HCT116 (cell line): ENCODE measurements around the gene ADGRA1. TPM values are rescaled to one million over a fixed set of nuclear protein-coding genes. Genes with fewer than 3 reads are reported as not detected.

Experiments
- ATAC-seq: fragments of 200-7000 bp; cut with Tn5 transposase; 2 replicates; pipeline ENCODE4 v1.9.1; 2020; ENCODE audit warnings: mild to moderate bottlenecking, moderate library complexity
- BruUV-seq: library from RNA; stranded (reverse); fragments of 400-500 nt; replicated peaks from 2 replicates; lab custom pipeline; 2021; lab: Mats Ljungman, UMichigan
- CTCF ChIA-PET: fragments of 300-600 bp; sonication (Branson Sonifier 250); formaldehyde crosslinking; loops from one replicate; lab custom pipeline; 2021; ENCODE audit warnings: antibody characterized with exemption; lab: Charles Lee
- POLR2A ChIA-PET: fragments of 300-600, 350-600 bp; sonication (Branson Sonifier 250); formaldehyde crosslinking; loops from one replicate; lab custom pipeline; 2021; ENCODE audit warnings: antibody characterized with exemption; lab: Charles Lee
- RAD21 ChIA-PET, 2 experiments: fragments of 300-600 bp; sonication (Branson Sonifier 250); formaldehyde crosslinking; loops; one replicate each; lab custom pipeline; 2023; ENCODE audit warnings: low total read pairs in 2 of 2; ENCODE audit not compliant: uncharacterized antibody in 2 of 2, unreplicated experiment in 2 of 2, low non-redundant PET in 1 of 2; lab: Charles Lee
- DNase-seq: peaks from one replicate; pipeline ENCODE4 v3.0.0-alpha.2; 2010; ENCODE audit warnings: low read depth, low spot score
- H2AFZ ChIP-seq: fragments of 200-600 bp; shearing (Covaris generic), sonication (generic); 2 replicates; pipeline ENCODE4 v1.6.1; 2017; ENCODE audit warnings: low read depth, mixed run types, mixed read lengths, antibody characterized with exemption, low read length; ENCODE audit not compliant: poor library complexity, severe bottlenecking
- H3K27ac ChIP-seq: 2 replicates; pipeline ENCODE4 v1.5.1; 2012; ENCODE audit warnings: low read depth, low read length
- H3K27me3 ChIP-seq: fragments of 200-600 bp; sonication (generic); 2 replicates; pipeline ENCODE4 v1.6.1; 2016; ENCODE audit warnings: mixed run types, low read length, mixed read lengths; ENCODE audit not compliant: insufficient read depth
- H3K36me3 ChIP-seq, 2 experiments: fragments of 200-500 bp in 1 of 2; fragments of 200-600 bp in 1 of 2; sonication (Bioruptor generic) in 1 of 2; sonication (generic) in 1 of 2; 2 replicates each; pipeline versions ENCODE4 v1.5.1 to v1.6.1; 2014 to 2016; ENCODE audit warnings: low read length in 2 of 2, inconsistent platforms in 1 of 2, mixed read lengths in 1 of 2, mixed run types in 1 of 2; ENCODE audit not compliant: insufficient read depth in 2 of 2, control insufficient read depth in 1 of 2
- H3K4me1 ChIP-seq, 2 experiments: fragments of 200-600 bp in 1 of 2; sonication (generic) in 1 of 2; 2 replicates each; pipeline versions ENCODE4 v1.5.1 to v1.6.1; 2012 to 2017; ENCODE audit warnings: low read length in 2 of 2, inconsistent platforms in 1 of 2, mild to moderate bottlenecking in 1 of 2, mixed read lengths in 1 of 2, mixed run types in 1 of 2, moderate library complexity in 1 of 2; ENCODE audit not compliant: insufficient read depth in 2 of 2, control insufficient read depth in 1 of 2
- H3K4me2 ChIP-seq: fragments of 200-600 bp; sonication (generic); 2 replicates; pipeline ENCODE4 v1.6.1; 2017; ENCODE audit warnings: mixed run types, low read length, mixed read lengths
- H3K4me3 ChIP-seq, 2 experiments: fragments of 200-600 bp in 1 of 2; sonication (generic) in 1 of 2; replicated peaks in 1 of 2; 2 replicates each; pipeline ENCODE4 v1.5.1; 2011 to 2016; ENCODE audit warnings: low read length in 2 of 2, control low read depth in 1 of 2, low read depth in 1 of 2, mild to moderate bottlenecking in 1 of 2, mixed read lengths in 1 of 2, mixed run types in 1 of 2
- H3K79me2 ChIP-seq: fragments of 200-600 bp; sonication (generic); 2 replicates; pipeline ENCODE4 v1.6.1; 2017; ENCODE audit warnings: mild to moderate bottlenecking, mixed run types, low read length, moderate library complexity, mixed read lengths; ENCODE audit not compliant: insufficient read depth
- H3K9ac ChIP-seq: fragments of 200-600 bp; sonication (generic); 2 replicates; pipeline ENCODE4 v1.6.1; 2016; ENCODE audit warnings: low read length, mixed read lengths
- H3K9me2 ChIP-seq: fragments of 200-600 bp; sonication (generic), shearing (Covaris generic); 2 replicates; pipeline ENCODE4 v1.6.1; 2017; ENCODE audit warnings: mixed run types, mild to moderate bottlenecking, moderate library complexity; ENCODE audit not compliant: insufficient read depth
- H3K9me3 ChIP-seq, 2 experiments: fragments of 200-500 bp in 1 of 2; fragments of 200-600 bp in 1 of 2; sonication (Bioruptor generic) in 1 of 2; sonication (generic) in 1 of 2; 2 replicates each; pipeline ENCODE4 v1.6.1; 2014 to 2017; ENCODE audit warnings: low read length in 2 of 2, mixed read lengths in 2 of 2, inconsistent platforms in 1 of 2, low read depth in 1 of 2, mild to moderate bottlenecking in 1 of 2, mixed run types in 1 of 2, moderate library complexity in 1 of 2; ENCODE audit not compliant: control insufficient read depth in 1 of 2, insufficient read depth in 1 of 2
- H4K20me1 ChIP-seq: fragments of 200-600 bp; sonication (generic), shearing (Covaris generic); 2 replicates; pipeline ENCODE4 v1.6.1; 2017; ENCODE audit warnings: mixed run types, mild to moderate bottlenecking, moderate library complexity; ENCODE audit not compliant: insufficient read depth
- ATF3 ChIP-seq: IDR thresholded peaks from 2 replicates; pipeline ENCODE4 v1.6.1; 2012
- CBX3 ChIP-seq: IDR thresholded peaks from 2 replicates; pipeline ENCODE4 v1.6.1; 2012; ENCODE audit warnings: low read depth
- EGR1 ChIP-seq: IDR thresholded peaks from 2 replicates; pipeline ENCODE4 v1.6.1; 2012; ENCODE audit warnings: low read depth
- EZH2phosphoT487 ChIP-seq: fragments of 200-600 bp; IDR thresholded peaks from 2 replicates; pipeline ENCODE4 v1.6.1; 2018; ENCODE audit warnings: antibody characterized with exemption, borderline replicate concordance
- FOSL1 ChIP-seq: IDR thresholded peaks from 2 replicates; pipeline ENCODE4 v1.6.1; 2012; ENCODE audit warnings: low read depth
- JUND ChIP-seq: IDR thresholded peaks from 2 replicates; pipeline ENCODE4 v1.6.1; 2012
- MAX ChIP-seq: IDR thresholded peaks from 2 replicates; pipeline ENCODE4 v1.6.1; 2012
- POLR2AphosphoS5 ChIP-seq: IDR thresholded peaks from 2 replicates; pipeline ENCODE4 v1.6.1; 2011; ENCODE audit warnings: mild to moderate bottlenecking, low read depth, low read length, moderate library complexity
- REST ChIP-seq: IDR thresholded peaks from 2 replicates; pipeline ENCODE4 v1.6.1; 2012; ENCODE audit warnings: low read depth
- SP1 ChIP-seq: IDR thresholded peaks from 2 replicates; pipeline ENCODE4 v1.6.1; 2012; ENCODE audit warnings: low read depth
- SRF ChIP-seq: IDR thresholded peaks from 2 replicates; pipeline ENCODE4 v1.6.1; 2012; ENCODE audit warnings: low read depth
- YY1 ChIP-seq: IDR thresholded peaks from 2 replicates; pipeline ENCODE4 v1.6.1; 2011; ENCODE audit warnings: low read length, low read depth, moderate library complexity, mild to moderate bottlenecking; ENCODE audit not compliant: insufficient replicate concordance; ENCODE audit errors: extremely low read depth
- ZBTB33 ChIP-seq: IDR thresholded peaks from 2 replicates; pipeline ENCODE4 v1.6.1; 2011; ENCODE audit warnings: mild to moderate bottlenecking, low read length, moderate library complexity; ENCODE audit not compliant: insufficient replicate concordance; ENCODE audit errors: extremely low read depth
- ZNF274 ChIP-seq: fragments of 200-500 bp; sonication (Bioruptor generic); IDR thresholded peaks from 2 replicates; pipeline ENCODE4 v1.6.1; 2014; ENCODE audit warnings: mild to moderate bottlenecking, low read depth, low read length, inconsistent platforms
- intact Hi-C: fragments of 100-400 bp; cut with micrococcal nuclease; formaldehyde crosslinking; loops from 2 replicates; pipeline ENCODE4 v1.10.0; 2022
- total RNA-seq: library from RNA; stranded (reverse); gene quantifications from one replicate; pipeline ENCODE4 v1.2.1, GENCODE V29; 2021; ENCODE audit not compliant: unreplicated experiment

The ADGRA1 gene
- total RNA-seq, 1 experiment from 2014 or later = not detected

GRCh38 chr10:133072196-133072595, 15.5 kb upstream of the ADGRA1 start:
- RAD21 ChIA-PET = no interaction called here
- H3K27me3 ChIP-seq = no peaks in the 10 kb centered on the region
- no peak for TF ChIP-seq EZH2phosphoT487
- no peak for TF ChIP-seq ZNF274
- TF ChIP-seq SRF = no peak
- no peak for TF ChIP-seq SP1
- no peak for TF ChIP-seq ZBTB33
- no peak for TF ChIP-seq REST
- TF ChIP-seq JUND = no peak
- TF ChIP-seq POLR2AphosphoS5 = no peak
- TF ChIP-seq FOSL1 = no peak
- TF ChIP-seq ATF3 = no peak
- TF ChIP-seq MAX = no peak
- TF ChIP-seq YY1 = no peak
- no peak for TF ChIP-seq CBX3
- no peak for TF ChIP-seq EGR1
- TF ChIP-seq, all 23 proteins: peak for 0
- Histone ChIP-seq H3K79me2 (no peaks in the 10 kb centered on the region), H2AFZ (no peak overlapping the region), H3K4me2 (no peak overlapping the region), H4K20me1 (no peaks in the 10 kb centered on the region), H3K9me3 (no peaks in the 10 kb centered on the region), H3K27ac (no peak overlapping the region), H3K4me1 (no peaks in the 10 kb centered on the region), H3K4me3 (no peak overlapping the region), H3K36me3 (no peaks in the 10 kb centered on the region), H3K9me2 (no peaks in the 10 kb centered on the region), H3K9ac (no peak overlapping the region)
- no peak for DNase-seq
- POLR2A ChIA-PET = no interaction called here
- BruUV-seq = no TSS peak
- intact Hi-C loops = no loop called here
- ATAC-seq = no peak
- CTCF ChIA-PET = no interaction called here
